Hair follicle dermal papilla cell (primary cell): ENCODE results near the gene RBM6. TPM values are rescaled to one million over a fixed set of nuclear protein-coding genes. Genes with fewer than 3 reads are reported as not detected.

ENCODE experiments used
- total RNA-seq: library from RNA; depleted of rRNA; stranded (reverse); fragments of >200 nt; gene quantifications from 2 replicates; pipeline ENCODE4 v1.2.3, GENCODE V29; 2012

The RBM6 gene, protein sequence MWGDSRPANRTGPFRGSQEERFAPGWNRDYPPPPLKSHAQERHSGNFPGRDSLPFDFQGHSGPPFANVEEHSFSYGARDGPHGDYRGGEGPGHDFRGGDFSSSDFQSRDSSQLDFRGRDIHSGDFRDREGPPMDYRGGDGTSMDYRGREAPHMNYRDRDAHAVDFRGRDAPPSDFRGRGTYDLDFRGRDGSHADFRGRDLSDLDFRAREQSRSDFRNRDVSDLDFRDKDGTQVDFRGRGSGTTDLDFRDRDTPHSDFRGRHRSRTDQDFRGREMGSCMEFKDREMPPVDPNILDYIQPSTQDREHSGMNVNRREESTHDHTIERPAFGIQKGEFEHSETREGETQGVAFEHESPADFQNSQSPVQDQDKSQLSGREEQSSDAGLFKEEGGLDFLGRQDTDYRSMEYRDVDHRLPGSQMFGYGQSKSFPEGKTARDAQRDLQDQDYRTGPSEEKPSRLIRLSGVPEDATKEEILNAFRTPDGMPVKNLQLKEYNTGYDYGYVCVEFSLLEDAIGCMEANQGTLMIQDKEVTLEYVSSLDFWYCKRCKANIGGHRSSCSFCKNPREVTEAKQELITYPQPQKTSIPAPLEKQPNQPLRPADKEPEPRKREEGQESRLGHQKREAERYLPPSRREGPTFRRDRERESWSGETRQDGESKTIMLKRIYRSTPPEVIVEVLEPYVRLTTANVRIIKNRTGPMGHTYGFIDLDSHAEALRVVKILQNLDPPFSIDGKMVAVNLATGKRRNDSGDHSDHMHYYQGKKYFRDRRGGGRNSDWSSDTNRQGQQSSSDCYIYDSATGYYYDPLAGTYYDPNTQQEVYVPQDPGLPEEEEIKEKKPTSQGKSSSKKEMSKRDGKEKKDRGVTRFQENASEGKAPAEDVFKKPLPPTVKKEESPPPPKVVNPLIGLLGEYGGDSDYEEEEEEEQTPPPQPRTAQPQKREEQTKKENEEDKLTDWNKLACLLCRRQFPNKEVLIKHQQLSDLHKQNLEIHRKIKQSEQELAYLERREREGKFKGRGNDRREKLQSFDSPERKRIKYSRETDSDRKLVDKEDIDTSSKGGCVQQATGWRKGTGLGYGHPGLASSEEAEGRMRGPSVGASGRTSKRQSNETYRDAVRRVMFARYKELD
- total RNA-seq: 47.0 and 54.0 TPM in 2 replicates

DNA sequence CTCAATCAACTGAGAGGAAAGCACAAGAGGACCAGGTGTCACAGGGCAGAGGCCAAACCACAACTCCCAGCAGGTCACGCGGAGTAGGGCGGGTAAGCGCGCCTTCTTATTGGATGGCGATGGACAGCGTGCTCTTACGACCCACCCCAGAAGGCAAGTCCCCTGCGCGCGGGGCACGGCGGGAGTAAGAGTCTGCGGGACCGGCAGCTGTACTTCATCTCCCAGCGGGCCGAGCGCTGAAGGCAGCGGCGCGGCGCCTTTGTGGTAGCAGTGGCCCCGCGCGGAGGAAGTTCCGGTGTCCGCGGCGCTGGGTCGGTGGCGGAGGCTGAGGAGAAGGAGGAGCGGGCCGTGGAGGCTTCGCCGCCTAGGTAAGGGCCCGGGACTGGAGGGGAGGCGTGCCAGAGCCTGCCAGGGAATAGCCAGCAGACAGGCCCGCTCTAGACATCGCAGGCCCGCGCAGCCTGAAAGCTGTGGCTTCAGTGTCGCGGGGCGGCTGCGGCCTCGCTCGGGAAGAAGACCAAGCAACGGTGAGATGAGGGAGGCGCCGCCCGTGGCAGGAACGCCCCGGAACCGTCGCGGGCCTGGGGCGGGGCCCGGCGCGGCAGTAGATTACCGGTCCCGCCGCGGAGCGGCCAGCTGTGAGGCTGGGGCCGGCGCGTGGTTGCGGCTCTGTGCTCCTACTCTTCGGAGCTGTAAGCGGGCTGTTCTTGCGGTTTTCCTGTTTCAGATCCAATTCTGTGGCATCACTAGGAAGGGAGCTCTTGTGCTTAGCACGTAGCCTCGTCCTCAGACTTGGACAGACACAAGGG is at the start of gene RBM6:
TSS of gene RBM6 (plus strand) at position 293 of the 809 bp plus-strand sequence. CDS start 22,492 bp downstream, outside the sequence.

GRCh38 chr3:49903451-49904424 is 36.2 kb upstream of the RBM6 start, which contains the start of gene MST1R:
Gene MST1R, minus strand, starts transcription at chr3:49903873. Its CDS starts 264 bp downstream, at chr3:49903609.

GRCh38 chr3:49929291-49930167 is 10.4 kb upstream of the RBM6 start, which contains the start of gene MON1A:
Gene MON1A, minus strand, starts transcription at chr3:49929811. Its CDS starts 16,465 bp downstream, at chr3:49913346.

GRCh38 chr3:50088725-50089608 is 149.0 kb downstream of the RBM6 start, which contains the start of gene RBM5:
Gene RBM5, plus strand, starts transcription at chr3:50088919. Its CDS starts 1,516 bp downstream, at chr3:50090435.

Other genes starting within 250 kb of the RBM6 start
- gene AMIGO3, start 220.5 kb upstream of the RBM6 start, total RNA-seq: 1.5 and 1.8 TPM in 2 replicates
- 29.3 and 31.0 TPM in 2 replicates for gene GMPPB, start 216.2 kb upstream of the RBM6 start, total RNA-seq
- 58.2 and 61.0 TPM in 2 replicates for gene IP6K1, start 153.6 kb upstream of the RBM6 start, total RNA-seq
- not detected in 2 replicates for gene CDHR4, start 140.3 kb upstream of the RBM6 start, total RNA-seq
- 11.7 and 14.1 TPM in 2 replicates for gene INKA1, start 136.9 kb upstream of the RBM6 start, total RNA-seq
- 79.9 and 94.6 TPM in 2 replicates for gene UBA7, start 126.2 kb upstream of the RBM6 start, total RNA-seq
- gene TRAIP, start 83.6 kb upstream of the RBM6 start, total RNA-seq: 2.2 and 2.6 TPM in 2 replicates
- not detected in 2 replicates for gene CAMKV, start 70.2 kb upstream of the RBM6 start, total RNA-seq
- 1.1 TPM in 2 replicates for gene MST1R, start 36.3 kb upstream of the RBM6 start, total RNA-seq
- 15.4 and 18.3 TPM in 2 replicates for gene MON1A, start 10.3 kb upstream of the RBM6 start, total RNA-seq
- 146 and 200 TPM in 2 replicates for gene RBM5, start 148.8 kb downstream of the RBM6 start, total RNA-seq
- 3.6 and 4.5 TPM in 2 replicates for gene SEMA3F, start 215.2 kb downstream of the RBM6 start, total RNA-seq